Right ventricle myocardium inferior (tissue), 1 donor: Measurements from ENCODE around the gene OGA. TPM values are rescaled to one million over a fixed set of nuclear protein-coding genes. Genes with fewer than 3 reads are reported as not detected.

Experiments used
- ATAC-seq: fragments of 200-7000 bp; cut with Tn5 transposase; one replicate; pipeline ENCODE4 v1.9.1; 2020; ENCODE audit warnings: mild to moderate bottlenecking, moderate library complexity
- DNase-seq: peaks from one replicate; pipeline ENCODE4 v3.0.0; 2021; ENCODE audit errors: missing footprints
- intact Hi-C: fragments of 100-400 bp; cut with DNase I; formaldehyde crosslinking; loops from one replicate; pipeline ENCODE4 v1.11.0; 2022
- long read RNA-seq: library from polyadenylated mRNA; unstranded; transcript quantifications from one replicate; pipeline ENCODE4 v2.0.0, GENCODE V29; 2021
- total RNA-seq: library from RNA; stranded (reverse); fragmentation: NEBNext Ultra II Directional; extraction: Animal tissue kit (Norgen Biotek cat#: 25700); gene quantifications from one replicate; pipeline ENCODE4 v1.2.1, GENCODE V29; 2021
- donor health status: DM: no; HTN: yes; CAD: no; lungs with severe emphysema.

The OGA gene
- 79.2 TPM for total RNA-seq
- long read RNA-seq, full-length matches to known transcripts, result 8 of 13 reads
- long read RNA-seq, partial matches to known transcripts, result 4 of 13 reads
- long read RNA-seq, other reads (novel, unspliced or antisense), result 1 of 13 reads

DNA sequence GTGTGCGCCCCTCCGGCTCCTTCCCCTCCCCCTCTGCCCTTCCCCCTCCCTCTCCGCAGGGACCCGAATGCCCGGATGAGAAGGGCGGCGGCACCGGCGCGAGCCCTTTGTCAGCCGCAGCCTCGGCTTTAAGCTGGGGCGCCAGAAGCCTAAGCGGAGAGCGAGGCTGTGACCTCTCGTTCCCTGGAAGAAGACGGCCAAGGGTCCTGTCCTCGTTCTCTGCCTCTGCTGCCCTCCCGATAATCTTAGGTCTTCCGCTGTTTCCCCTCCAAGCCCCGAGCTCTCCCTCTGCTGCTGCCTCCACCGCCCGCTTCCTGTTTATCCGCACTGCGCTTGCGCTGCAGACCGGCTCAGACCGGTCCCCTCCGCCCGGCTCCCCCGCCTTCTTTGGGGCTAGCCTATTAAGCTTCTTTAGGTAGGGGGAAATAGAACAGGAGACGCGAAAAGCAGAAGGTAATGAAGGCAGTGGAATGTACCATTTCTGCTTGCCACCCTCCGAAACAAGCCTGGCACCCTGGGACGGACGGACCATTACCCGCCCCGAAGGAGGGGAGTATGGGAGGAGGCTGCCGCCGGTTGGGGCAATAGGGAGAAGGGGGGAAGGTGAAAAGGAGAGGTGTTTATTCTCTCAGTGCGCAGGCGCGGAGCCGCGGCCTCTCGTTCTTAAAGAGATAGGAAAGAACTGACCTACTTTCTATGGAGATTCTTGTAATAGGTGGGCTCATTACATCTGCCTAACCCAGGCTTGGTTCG, at the start of gene OGA:
Gene OGA, minus strand, starts transcription at position 326 of the 753 bp plus-strand sequence. CDS start 422 bp downstream, outside the sequence.
- ATAC-seq, result peak; percentile 97
- intact Hi-C loops, result loop anchor here (5.0 kb wide), 1 partner anchor 36 kb away; the partner anchor contains the start of gene NPM3
- peak; percentile 99 for DNase-seq

DNA sequence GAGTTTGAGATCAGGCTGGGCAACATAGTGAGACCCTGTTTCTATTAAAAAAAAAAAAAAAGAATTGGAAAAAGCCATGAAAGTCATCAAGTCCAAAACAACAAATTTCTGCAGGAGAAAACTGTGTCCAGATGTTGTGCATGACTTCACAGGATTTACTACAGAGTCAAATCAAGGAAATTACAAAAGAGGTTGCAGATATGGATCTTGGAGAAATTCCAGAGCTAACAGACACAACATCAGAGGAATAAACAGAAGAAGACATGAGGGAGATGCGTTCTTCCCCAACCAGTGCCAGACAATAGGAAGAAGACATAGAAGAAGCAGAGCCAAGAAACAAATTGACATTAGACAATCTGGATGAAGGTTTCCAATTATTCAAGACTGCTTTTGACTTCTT, 49.7 kb upstream of the OGA start:
- no peak for DNase-seq
- intact Hi-C loops, result no loop called here
- ATAC-seq, result no peak

DNA sequence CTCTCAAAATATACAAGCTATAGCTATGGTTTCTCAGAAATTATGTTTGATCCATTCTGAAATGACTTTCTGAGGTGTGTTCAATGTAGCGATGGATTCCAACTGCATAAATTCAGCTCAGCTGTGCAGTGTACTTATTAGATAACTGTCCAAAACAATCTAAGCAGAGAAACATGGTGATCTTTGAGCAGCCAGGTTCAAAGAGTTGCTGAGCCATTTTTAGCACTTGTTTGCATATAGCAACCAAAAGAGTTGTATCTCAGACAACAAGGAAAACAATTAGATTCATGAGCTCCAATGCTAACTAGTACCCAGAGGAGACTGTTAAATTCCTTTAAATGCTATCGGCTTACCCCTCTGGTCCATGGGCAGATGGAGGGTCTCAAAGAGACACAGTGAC, 41.3 kb upstream of the OGA start:
- DNase-seq, result no peak
- peak; percentile 74 for ATAC-seq
- intact Hi-C loops, result no loop called here

DNA sequence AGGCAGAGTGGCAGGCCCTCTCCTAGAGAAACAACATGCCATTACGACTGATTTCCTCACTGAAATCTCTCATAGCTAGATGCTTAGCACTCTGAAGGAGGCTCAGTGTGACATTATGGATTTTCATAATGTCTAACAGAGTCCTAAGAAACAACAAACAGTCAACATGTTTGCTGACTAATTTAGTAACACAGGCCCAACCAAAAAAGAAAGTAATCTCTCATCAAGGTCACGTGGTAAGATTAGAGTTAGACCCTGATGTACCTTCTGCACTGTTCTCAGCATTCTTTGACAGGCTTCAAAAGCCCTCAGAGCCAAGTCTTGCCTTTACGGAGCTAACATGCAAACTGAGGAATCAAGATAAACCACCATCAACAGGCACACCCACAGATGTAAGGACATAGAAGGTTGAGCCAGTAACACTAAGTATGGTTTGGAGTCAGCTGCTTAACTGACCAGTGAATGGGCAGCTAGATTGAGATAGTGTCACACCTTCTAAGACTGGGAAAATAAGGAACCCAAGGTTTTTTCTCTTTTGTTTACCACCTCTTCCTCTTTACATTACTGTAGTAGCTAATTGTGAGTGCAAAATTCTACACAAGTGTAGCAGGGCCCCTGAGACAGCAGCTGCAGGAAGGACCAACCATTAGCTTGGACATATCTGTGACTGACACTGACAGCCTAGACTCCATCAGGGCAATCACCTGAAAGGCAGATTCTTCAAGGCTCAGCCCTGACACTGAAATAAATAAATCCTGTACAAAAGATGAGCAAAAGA, 40.7 kb upstream of the OGA start:
- DNase-seq (no peak), ATAC-seq (peak; percentile 44)
- intact Hi-C loops, result no loop called here

DNA sequence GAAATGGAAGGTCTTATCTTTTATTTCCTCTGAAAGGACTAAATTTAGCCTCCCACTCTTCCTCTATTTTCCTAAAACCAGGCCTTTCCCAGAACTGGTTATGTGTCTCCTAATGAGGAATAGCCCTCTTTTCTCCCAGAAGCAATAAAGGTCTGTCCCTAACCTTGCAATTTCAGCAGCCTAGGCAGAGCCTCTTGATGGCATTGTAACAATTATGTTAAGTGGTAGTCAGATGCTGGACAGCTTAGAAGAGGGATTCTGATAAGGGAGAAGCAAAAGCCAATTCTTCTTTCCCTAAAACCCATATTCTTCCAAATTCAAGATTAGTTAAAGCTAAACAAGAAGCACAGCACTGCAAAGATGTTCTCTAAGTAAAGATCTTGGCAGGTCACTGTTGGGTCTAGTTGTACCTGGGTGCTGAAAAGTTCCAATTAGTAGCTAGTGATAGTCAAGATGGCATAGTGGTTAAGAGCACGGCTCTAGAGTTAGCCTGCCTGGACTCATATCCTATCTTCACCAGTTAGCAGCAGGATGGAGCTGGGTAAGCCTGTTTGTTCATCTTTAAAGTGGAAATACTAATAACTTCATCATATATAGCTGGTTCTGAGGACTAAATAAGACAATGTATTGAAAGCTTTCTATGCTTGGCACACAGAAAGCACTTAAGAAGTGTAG, 39.7 kb upstream of the OGA start:
- ATAC-seq, result peak; percentile 34
- intact Hi-C loops, result no loop called here
- DNase-seq, result no peak

DNA sequence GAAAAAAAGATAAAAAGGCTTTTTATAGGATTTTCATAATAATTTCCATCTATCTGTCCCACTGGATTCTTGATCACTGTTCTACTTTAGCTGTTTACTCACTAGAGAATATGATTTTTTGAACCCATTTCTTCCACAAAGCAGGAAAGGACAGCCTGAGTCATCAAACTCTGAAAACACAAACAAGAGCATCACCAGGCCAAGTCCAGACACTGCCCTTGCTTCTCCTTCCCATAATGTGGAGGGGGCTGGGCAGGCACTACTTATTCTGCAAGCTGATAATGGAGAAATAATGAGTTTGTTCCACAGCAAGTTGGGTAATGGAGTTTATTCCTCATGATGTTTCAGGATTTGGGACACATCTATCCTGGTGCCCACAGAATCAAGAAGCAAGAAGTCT, 38.4 kb upstream of the OGA start:
- ATAC-seq (no peak), DNase-seq (no peak)
- intact Hi-C loops, result no loop called here

DNA sequence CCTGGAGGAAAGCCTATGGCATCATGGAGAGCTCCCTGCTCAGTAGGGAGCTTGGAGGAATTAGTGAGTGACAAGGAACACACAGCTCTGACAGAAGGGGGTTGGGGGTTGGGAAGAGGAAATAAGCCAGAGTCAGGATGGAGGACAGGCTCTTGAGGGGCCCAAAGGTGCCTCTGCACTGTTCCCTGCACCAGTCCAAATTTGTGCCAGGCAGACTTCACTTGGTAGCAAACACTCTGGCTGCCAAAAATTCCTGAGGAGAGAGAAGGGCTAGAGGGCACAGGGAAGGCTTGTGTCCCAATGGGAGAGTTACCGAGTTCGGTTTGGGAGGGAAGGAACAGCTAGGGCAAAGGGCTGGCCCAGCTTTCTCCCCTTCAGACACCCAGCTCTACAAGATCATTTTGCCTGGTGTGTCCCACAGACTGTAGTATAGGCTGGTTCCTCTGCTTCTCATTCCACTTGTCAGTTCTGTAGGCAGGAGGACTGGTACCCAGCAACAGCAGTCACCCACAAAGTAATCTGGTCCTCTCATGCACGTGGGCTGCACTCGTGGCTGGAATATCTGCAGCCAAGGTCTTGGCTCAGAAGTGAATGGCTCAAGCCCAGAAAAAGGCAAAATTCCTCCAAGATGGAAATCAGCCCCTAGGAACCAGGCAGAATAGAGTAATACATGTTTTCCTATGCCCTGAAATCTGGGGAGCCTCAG, 33.3 kb upstream of the OGA start:
- DNase-seq (no peak), ATAC-seq (peak; percentile 68)
- intact Hi-C loops, result no loop called here

DNA sequence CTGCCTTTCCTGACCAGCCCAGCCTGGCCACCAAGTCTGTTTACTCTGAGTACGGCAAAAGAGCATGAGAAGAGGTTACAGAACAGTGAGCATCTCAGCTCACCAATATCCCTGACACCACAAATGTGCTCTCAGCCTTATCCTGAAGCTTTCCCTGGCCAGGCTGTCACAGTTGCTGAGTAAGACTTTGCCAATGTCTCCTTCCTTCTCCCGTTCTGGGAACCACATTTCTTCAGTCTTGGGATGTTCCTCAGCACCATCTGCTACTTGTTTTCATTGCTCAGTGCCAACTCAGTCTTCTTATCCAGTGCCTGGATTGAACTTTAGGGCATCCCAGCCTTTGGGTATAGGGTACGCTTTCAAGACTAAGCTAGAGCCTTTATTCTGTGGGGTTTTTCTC, 32.5 kb upstream of the OGA start:
- intact Hi-C loops, result no loop called here
- DNase-seq, result no peak
- ATAC-seq, result no peak

DNA sequence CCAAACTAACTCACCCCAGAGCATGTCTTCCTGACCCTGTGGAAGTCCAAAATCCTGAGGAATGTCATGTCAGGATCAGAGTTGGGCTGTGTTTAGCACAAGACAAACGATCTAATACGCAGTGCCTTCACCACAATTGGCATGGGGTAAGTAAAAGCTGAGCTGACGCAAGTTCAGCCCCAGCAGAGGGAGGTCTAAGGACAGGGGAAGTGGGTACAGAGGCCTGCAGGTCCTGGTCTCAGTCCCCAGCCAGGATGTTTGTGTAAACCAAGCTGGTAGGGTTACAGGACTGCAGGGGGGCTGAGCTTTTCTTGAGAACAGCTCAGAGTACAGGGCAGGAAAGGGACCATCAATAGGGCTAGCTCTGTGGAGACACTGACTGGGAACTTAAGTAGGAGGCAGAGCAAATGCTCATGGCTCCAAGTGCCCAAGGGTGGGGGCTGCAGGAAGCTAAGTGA, 30.7 kb upstream of the OGA start:
- intact Hi-C loops, result no loop called here
- ATAC-seq (no peak), DNase-seq (no peak)

DNA sequence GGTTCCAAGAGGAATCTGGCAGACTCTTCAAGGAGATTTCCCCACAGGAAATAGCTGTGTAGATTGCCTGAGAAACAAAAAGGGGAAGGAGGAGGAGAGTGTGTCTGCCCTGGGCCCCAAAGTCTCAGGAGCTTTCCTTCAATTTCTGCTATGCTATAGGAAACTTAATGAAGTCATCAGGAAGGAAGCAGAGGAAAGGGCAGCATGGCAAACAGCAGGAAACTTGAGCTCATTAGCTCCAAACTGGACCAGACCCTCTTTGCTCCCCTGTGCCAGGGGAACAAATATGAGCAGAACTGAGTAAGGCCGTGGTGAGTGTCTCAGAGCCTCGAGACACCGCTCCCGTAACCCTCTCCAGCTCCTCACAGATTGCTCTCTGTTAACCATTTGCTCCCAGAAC, 30.2 kb upstream of the OGA start:
- DNase-seq, result no peak
- intact Hi-C loops, result no loop called here
- no peak for ATAC-seq

DNA sequence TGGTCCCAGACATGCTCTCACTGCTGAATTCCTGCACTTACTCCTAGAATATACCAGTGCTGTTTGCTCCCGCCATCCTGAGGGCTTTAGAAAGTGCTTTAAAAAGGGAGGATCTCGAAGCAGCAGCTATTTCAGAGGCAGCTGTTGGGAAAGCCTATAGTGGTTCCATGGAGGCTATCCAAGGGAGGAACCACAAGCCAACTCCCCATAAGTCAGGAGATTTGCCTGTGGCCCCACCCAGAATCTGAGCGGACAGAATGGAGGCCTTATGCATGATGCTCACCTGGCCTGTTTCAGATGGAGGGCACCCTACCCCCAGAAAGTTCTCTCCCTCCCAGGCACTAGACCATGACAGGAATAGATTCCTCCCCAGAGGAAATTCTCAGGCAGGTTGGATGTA, 27.6 kb upstream of the OGA start:
- DNase-seq (no peak), ATAC-seq (no peak)
- intact Hi-C loops, result no loop called here

DNA sequence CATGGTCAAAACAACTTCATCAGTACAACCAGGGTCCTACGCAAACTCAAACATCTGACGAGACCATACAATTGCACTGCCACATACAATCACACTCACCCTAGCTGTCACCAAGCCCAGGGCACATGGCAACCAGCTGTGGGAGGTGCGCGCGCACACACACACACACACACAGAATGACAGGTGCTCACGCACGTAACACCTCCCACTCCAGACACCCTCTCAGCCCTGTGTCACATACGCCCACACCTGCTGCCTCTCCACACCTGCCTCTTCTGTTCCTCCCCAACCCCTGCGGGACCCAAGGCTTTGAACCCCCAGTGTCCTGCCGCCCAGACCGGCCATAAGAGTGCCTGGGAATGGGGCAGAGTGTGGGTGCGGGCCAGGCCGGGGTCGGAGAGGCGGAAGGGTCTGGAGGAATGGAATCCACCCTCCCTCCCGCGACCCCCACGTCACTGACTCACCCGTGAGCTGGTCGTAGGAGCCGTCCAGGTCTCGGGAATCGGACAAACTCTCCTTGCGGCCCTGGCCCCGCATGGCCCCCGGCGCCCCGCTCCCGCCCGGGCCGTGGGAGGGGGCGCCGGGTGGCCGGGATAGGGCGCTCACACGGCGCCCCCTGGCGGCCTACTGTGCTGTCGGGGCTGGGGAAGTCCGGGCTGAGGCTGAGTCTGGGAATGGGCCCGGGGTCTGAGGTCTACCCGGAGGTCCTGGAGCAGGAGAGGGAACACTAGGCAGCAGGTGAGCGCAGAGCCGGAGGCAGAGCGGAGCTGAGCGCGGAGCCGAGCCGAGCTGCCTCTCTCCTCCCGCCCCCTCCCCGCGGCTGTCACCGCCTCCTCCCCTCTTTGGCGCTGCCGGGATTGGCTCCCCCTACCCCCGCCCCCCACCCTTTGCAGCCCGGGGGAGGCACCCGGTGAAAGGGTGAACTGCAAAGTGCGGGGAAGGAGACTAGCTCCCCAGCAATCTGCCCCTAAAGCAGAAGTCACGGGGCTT, 25.1 kb upstream of the OGA start, which contains the start of gene KCNIP2:
Gene KCNIP2, minus strand, starts transcription at position 769 of the 990 bp plus-strand sequence. Its CDS starts 232 bp downstream, at position 537.
- ATAC-seq (peak; percentile 57), DNase-seq (peak; percentile 74)
- intact Hi-C loops, result loop anchor here (2.0 to 5.0 kb wide), 2 partner anchors 45 to 124 kb away; no protein-coding TSS in a partner anchor

DNA sequence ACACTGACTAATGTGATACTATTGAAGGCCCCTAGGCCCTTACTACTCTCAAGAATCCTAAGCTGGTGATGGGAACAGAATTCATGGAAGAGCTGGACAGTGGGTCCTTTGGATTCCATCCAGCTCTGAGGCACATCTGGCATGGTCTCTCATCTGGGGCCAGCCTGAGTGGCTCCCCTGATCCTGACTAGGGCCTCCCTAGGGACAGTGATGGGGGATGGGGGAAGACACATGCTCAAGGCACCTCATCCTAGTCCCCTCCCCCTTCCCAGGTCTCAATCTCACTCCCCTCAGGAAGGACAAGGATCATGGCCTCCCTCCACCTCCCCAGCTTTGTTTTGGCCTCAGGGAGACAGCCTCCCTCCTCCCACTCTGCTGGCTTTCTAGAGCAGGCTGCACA, 23.6 kb upstream of the OGA start:
- DNase-seq (no peak), ATAC-seq (no peak)
- intact Hi-C loops, result loop anchor here (2.0 to 5.0 kb wide), 3 partner anchors 47 to 169 kb away; no protein-coding TSS in a partner anchor

DNA sequence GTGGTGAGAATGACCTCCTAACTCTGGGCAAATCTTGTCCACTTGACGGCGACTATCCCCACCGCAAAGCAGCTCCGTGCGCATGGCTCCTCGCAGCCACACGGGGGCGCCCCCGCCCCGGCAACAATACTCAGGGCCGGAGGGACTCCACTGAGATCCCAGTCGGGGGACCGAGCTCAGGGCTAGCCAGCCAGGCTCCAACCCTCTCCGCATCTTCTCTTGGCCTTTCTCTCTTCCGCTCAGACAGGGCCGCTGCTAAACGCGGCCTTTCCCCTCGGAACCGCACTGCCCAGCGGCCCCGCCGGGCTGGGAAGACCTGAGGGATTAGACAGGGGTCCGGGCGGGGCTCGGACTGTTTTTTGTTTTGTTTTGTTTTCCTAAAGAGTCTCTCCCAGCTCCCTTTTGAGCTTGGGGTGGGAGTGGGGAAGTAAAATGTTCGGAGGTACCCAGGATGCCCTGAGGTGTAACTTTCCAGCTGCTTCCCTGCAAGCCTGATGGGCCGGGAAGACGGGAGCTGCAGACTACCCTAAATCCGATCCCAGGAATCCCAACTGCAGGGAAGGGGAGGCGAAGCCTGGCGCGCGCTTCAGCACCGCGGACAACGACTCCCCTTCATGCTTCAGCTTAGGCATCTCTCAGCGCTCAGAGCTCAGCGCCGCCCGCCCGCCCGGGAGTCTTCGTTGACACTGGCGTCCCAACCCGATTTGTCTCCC, 22.7 kb upstream of the OGA start:
- intact Hi-C loops, result loop anchor here (2.0 to 5.0 kb wide), 2 partner anchors 126 to 170 kb away; no protein-coding TSS in a partner anchor
- DNase-seq (peak; percentile 93), ATAC-seq (peak; percentile 69)

DNA sequence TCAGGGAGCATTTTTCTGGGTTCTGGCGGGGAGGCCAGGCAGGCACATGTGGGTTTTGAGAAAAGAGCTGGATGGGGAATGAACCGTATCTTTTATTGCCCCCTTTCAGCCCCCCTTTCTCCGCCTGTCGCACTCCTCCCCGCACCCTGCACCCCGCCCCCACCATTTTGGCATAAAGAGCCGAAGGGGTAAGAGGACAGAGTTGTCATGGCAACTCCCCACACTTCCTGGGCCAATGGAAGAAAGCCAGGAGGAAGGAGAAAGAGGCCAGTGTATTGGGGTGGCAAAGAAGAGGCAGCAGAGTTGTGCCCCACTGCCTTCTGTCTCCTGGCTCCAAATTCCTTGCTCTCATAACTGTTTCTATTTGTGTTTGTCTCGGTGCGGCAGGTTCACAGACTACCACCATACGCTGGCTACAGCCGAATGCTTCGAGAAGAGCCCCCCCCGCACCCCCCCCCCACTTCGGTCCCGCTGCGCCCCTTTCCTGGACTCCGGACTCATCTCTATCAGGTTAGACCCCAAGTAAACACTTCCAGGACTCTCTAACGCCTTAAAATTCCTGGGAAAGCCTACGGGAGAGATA, 21.9 kb upstream of the OGA start:
- DNase-seq (no peak), ATAC-seq (no peak)
- intact Hi-C loops, result loop anchor here (2.0 to 5.0 kb wide), 2 partner anchors 127 to 171 kb away; no protein-coding TSS in a partner anchor

DNA sequence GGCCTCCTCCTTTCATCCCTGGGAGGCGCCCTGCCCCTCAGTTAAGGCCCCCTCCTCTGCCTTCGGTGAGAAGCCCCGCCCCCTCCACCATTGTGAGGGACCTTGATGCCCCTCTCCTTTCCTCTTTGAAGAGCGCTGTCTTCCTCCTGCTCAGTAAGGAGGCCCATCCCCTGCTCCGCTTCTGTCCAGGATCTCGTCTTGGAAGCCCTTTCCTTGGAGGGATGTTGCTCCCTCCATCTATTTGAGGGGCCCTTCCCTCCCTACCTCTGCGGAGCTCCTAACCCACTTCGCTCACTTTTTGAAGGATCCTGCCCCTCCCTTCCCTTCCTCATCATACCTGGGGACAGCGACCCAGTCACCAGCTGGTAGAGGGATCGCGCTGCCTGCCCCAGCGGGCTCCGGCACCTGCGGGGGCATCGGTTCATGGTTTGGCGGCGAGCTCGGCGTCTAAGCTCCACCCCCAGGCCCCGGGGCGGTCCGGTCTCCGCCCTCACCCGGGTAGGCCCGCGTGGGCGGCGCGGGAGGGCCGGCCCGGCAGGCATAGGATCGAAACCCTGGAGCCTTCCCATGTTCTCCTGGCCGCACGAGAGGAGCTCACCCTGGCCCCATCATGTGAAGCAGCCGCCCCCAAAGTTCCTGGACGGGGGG, 21.3 kb upstream of the OGA start:
- intact Hi-C loops, result loop anchor here (2.0 to 5.0 kb wide), 3 partner anchors 128 to 228 kb away; partner anchors contain the start of gene HPS6
- DNase-seq, result no peak
- ATAC-seq, result peak; percentile 32
